Common myeloid progenitor, CD34-positive (primary cell): Measurements from ENCODE around the gene ZNF532.
"Not testable (repeated sequence)": the region's sequence is repeated elsewhere in the genome, so short reads cannot be mapped to it uniquely, and the experiment has no call there.

Experiments used
- CTCF ChIA-PET: fragments of 350-600 bp; sonication (Branson Sonifier 250); formaldehyde crosslinking; loops from one replicate; lab custom pipeline; 2021; ENCODE audit warnings: antibody characterized with exemption; lab: Charles Lee
- POLR2A ChIA-PET: fragments of 350-600 bp; sonication (Branson Sonifier 250); formaldehyde crosslinking; loops from one replicate; lab custom pipeline; 2021; ENCODE audit warnings: antibody characterized with exemption; lab: Charles Lee
- DNase-seq, 3 donors: peaks; one replicate each; pipeline versions ENCODE4 v3.0.0 to v3.0.0-alpha.2; 2013
- H3K27ac ChIP-seq, 2 experiments: 1 replicate in 1 of 2; 2 replicates in 1 of 2; pipeline ENCODE4 v1.7.0; 2013; ENCODE audit warnings: inconsistent platforms in 2 of 2, low read length in 2 of 2, mild to moderate bottlenecking in 2 of 2, low read depth in 1 of 2, moderate library complexity in 1 of 2; ENCODE audit not compliant: severe bottlenecking in 2 of 2, insufficient read depth in 1 of 2, poor library complexity in 1 of 2
- H3K27me3 ChIP-seq, 5 experiments: replicated peaks in 2 of 5; 1 replicate in 3 of 5; 2 replicates in 2 of 5; pipeline versions ENCODE4 v1.6.1 to v1.7.0; 2013; ENCODE audit warnings: low read length in 4 of 5, mild to moderate bottlenecking in 2 of 5, moderate library complexity in 2 of 5, inconsistent platforms in 1 of 5; ENCODE audit not compliant: insufficient read depth in 5 of 5, control insufficient read depth in 4 of 5
- H3K36me3 ChIP-seq, 4 experiments: 1 replicate in 2 of 4; 2 replicates in 2 of 4; pipeline versions ENCODE4 v1.6.1 to v1.7.0; 2013; ENCODE audit warnings: low read length in 3 of 4, control low read depth in 1 of 4, mild to moderate bottlenecking in 1 of 4; ENCODE audit not compliant: control insufficient read depth in 4 of 4, insufficient read depth in 4 of 4
- H3K4me1 ChIP-seq, 4 experiments: 1 replicate in 3 of 4; 2 replicates in 1 of 4; pipeline versions ENCODE4 v1.6.1 to v1.7.1; 2013; ENCODE audit warnings: low read length in 3 of 4, mild to moderate bottlenecking in 3 of 4, control low read depth in 1 of 4, inconsistent platforms in 1 of 4, moderate library complexity in 1 of 4; ENCODE audit not compliant: control insufficient read depth in 4 of 4, insufficient read depth in 4 of 4; ENCODE audit errors: control extremely low read depth in 1 of 4
- H3K4me3 ChIP-seq, 7 experiments: 1 replicate in 4 of 7; 2 replicates in 3 of 7; pipeline versions ENCODE4 v1.5.1 to v1.7.0; 2013; ENCODE audit warnings: mild to moderate bottlenecking in 7 of 7, low read length in 6 of 7, moderate library complexity in 6 of 7, inconsistent platforms in 2 of 7, low read depth in 2 of 7, control low read depth in 1 of 7; ENCODE audit not compliant: insufficient read depth in 4 of 7, control insufficient read depth in 1 of 7; ENCODE audit errors: extremely low read depth in 1 of 7
- H3K9me3 ChIP-seq, 5 experiments: 1 replicate in 4 of 5; 2 replicates in 1 of 5; pipeline versions ENCODE4 v1.6.1 to v1.7.1; 2013; ENCODE audit warnings: low read length in 4 of 5, mild to moderate bottlenecking in 2 of 5, inconsistent platforms in 1 of 5, low read depth in 1 of 5, moderate library complexity in 1 of 5; ENCODE audit not compliant: control insufficient read depth in 4 of 5, insufficient read depth in 2 of 5; ENCODE audit errors: control extremely low read depth in 1 of 5
- WGBS: methylation state at CpG from one replicate; pipeline ENCODE4 v1.1.5; 2013; ENCODE audit not compliant: insufficient coverage; 5-methylcytosine and 5-hydroxymethylcytosine counted together

ZNF532 gene

GRCh38 chr18:58919934-58920333 lies 55.3 kb downstream of the ZNF532 start:
- H3K4me1 ChIP-seq, H3K4me3 ChIP-seq, POLR2A ChIA-PET, H3K27ac ChIP-seq, H3K27me3 ChIP-seq, CTCF ChIA-PET, H3K9me3 ChIP-seq, DNase-seq: not testable (repeated sequence)
- WGBS: 94% methylated on average over 6 of the region's 16 CpGs
- peaks cover 0 to 15% (median 0%) of the 10 kb centered on the region in 4 experiments for H3K36me3 ChIP-seq

GRCh38 chr18:58922995-58923394 lies 58.3 kb downstream of the ZNF532 start:
- CTCF ChIA-PET: no interaction called here
- H3K9me3 ChIP-seq: peaks cover 0 to 7% (median 3%) of the 10 kb centered on the region in 5 experiments
- DNase-seq: no peak
- WGBS: 99% methylated on average over 10 of the region's 10 CpGs
- no peak overlapping the region for H3K4me3 ChIP-seq
- H3K27me3 ChIP-seq: no peaks in the 10 kb centered on the region
- no peaks in the 10 kb centered on the region for H3K4me1 ChIP-seq
- peaks cover 0 to 15% (median 0%) of the 10 kb centered on the region in 4 experiments for H3K36me3 ChIP-seq
- H3K27ac ChIP-seq: no peak overlapping the region
- POLR2A ChIA-PET: no interaction called here

GRCh38 chr18:58924473-58924872 lies 59.8 kb downstream of the ZNF532 start:
- no peak overlapping the region for H3K27ac ChIP-seq
- WGBS: 100% methylated on average over 1 of the region's 3 CpGs
- CTCF ChIA-PET: interaction anchor here (1.0 kb wide), 1 partner anchor 9 kb away, joined by 3 read pairs; no protein-coding TSS in a partner anchor
- peaks cover 0 to 6% (median 0%) of the 10 kb centered on the region in 4 experiments for H3K36me3 ChIP-seq
- POLR2A ChIA-PET: no interaction called here
- peaks cover 0 to 2% (median 0%) of the 10 kb centered on the region in 5 experiments for H3K27me3 ChIP-seq
- no peaks in the 10 kb centered on the region for H3K4me1 ChIP-seq
- no peak for DNase-seq
- no peak overlapping the region for H3K4me3 ChIP-seq
- H3K9me3 ChIP-seq: peaks cover 0 to 7% (median 3%) of the 10 kb centered on the region in 5 experiments

- Histone ChIP-seq H3K4me3 (no peak overlapping the region), H3K9me3 (peaks cover 0 to 7% (median 3%) of the 10 kb centered on the region in 5 experiments), H3K36me3 (peaks cover 0 to 2% (median 0%) of the 10 kb centered on the region in 4 experiments), H3K4me1 (no peaks in the 10 kb centered on the region), H3K27ac (no peak overlapping the region), H3K27me3 (peaks cover 0 to 2% (median 0%) of the 10 kb centered on the region in 5 experiments)
- WGBS: 95% methylated on average over 5 of the region's 5 CpGs
- POLR2A ChIA-PET: no interaction called here
- CTCF ChIA-PET: no interaction called here
- DNase-seq: no peak
Observed at GRCh38 chr18:58927659-58928058, 63.0 kb downstream of the ZNF532 start.

GRCh38 chr18:58928386-58928785 lies 63.7 kb downstream of the ZNF532 start:
- ChIA-PET CTCF (interaction anchor here (1.2 kb wide), 1 partner anchor 15 kb away, joined by 4 read pairs; no protein-coding TSS in a partner anchor), POLR2A (interaction anchor here (0.5 kb wide), 1 partner anchor 55 kb away, joined by 4 read pairs; no protein-coding TSS in a partner anchor)
- Histone ChIP-seq H3K4me3 (no peak overlapping the region), H3K9me3 (peaks cover 0 to 7% (median 3%) of the 10 kb centered on the region in 5 experiments), H3K36me3 (peaks cover 0 to 2% (median 0%) of the 10 kb centered on the region in 4 experiments), H3K27me3 (peaks cover 0 to 2% (median 0%) of the 10 kb centered on the region in 5 experiments), H3K4me1 (no peaks in the 10 kb centered on the region), H3K27ac (no peak overlapping the region)
- 96% methylated on average over 4 of the region's 4 CpGs for WGBS
- no peak for DNase-seq

GRCh38 chr18:58929206-58929605 lies 64.5 kb downstream of the ZNF532 start:
- ChIA-PET CTCF (interaction anchor here (1.2 kb wide), 1 partner anchor 16 kb away, joined by 4 read pairs; no protein-coding TSS in a partner anchor), POLR2A (no interaction called here)

GRCh38 chr18:58934356-58934755 lies 69.7 kb downstream of the ZNF532 start:
- POLR2A ChIA-PET: no interaction called here
- no peak for DNase-seq
- Histone ChIP-seq H3K4me1 (peaks cover 3 to 16% (median 9%) of the 10 kb centered on the region in 4 experiments), H3K9me3 (peaks cover 0 to 2% (median 0%) of the 10 kb centered on the region in 5 experiments), H3K36me3 (peaks cover 0 to 2% (median 0%) of the 10 kb centered on the region in 4 experiments), H3K27ac (no peak overlapping the region), H3K27me3 (no peaks in the 10 kb centered on the region), H3K4me3 (no peak overlapping the region)
- 94% methylated on average over 8 of the region's 9 CpGs for WGBS
- CTCF ChIA-PET: no interaction called here

More at GRCh38 chr18:58929206-58929605, 64.5 kb downstream of the ZNF532 start:
- no peak overlapping the region for H3K4me3 ChIP-seq
- WGBS: 97% methylated on average over 5 of the region's 6 CpGs
- no peaks in the 10 kb centered on the region for H3K4me1 ChIP-seq
- no peak for DNase-seq
- peaks cover 0 to 2% (median 0%) of the 10 kb centered on the region in 5 experiments for H3K27me3 ChIP-seq
- H3K9me3 ChIP-seq: peaks cover 0 to 5% (median 2%) of the 10 kb centered on the region in 5 experiments
- peaks cover 0 to 2% (median 0%) of the 10 kb centered on the region in 4 experiments for H3K36me3 ChIP-seq
- no peak overlapping the region for H3K27ac ChIP-seq
